IMR-90 (cell line): ENCODE data around the gene FOXL3. TPM values are rescaled to one million over a fixed set of nuclear protein-coding genes. Genes with fewer than 3 reads are reported as not detected.

Experiments
- ATAC-seq: fragments of 200-7000 bp; cut with Tn5 transposase; 2 replicates; pipeline ENCODE4 v1.9.1; 2020; ENCODE audit warnings: low read depth, mild to moderate bottlenecking, moderate library complexity
- BruUV-seq: library from RNA; stranded (reverse); fragments of 400-500 nt; replicated peaks from 2 replicates; lab custom pipeline; 2021; lab: Mats Ljungman, UMichigan
- CTCF ChIA-PET: fragments of 300-600 bp; formaldehyde crosslinking; extraction: SDS; loops from one replicate; lab custom pipeline; 2021; ENCODE audit warnings: antibody characterized with exemption; lab: Yijun Ruan, JAX
- POLR2A ChIA-PET: fragments of 300-600 bp; sonication (Branson Sonifier 250); formaldehyde crosslinking; loops from one replicate; lab custom pipeline; 2022; ENCODE audit warnings: antibody characterized with exemption; ENCODE audit not compliant: unreplicated experiment; lab: Charles Lee
- DNase-seq: peaks from one replicate; pipeline ENCODE4 v3.0.0; 2013
- H2AFZ ChIP-seq: replicated peaks from 2 replicates; pipeline ENCODE3; 2013; ENCODE audit warnings: low read length, mild to moderate bottlenecking; ENCODE audit not compliant: poor library complexity
- H2AK5ac ChIP-seq: 2 replicates; pipeline ENCODE4 v1.6.1; 2013; ENCODE audit warnings: low read depth, low read length, inconsistent platforms
- H2AK9ac ChIP-seq: replicated peaks from 2 replicates; pipeline ENCODE3; 2013; ENCODE audit warnings: mild to moderate bottlenecking, low read depth, low read length, moderate library complexity; ENCODE audit not compliant: poor library complexity
- H2BK120ac ChIP-seq: 2 replicates; pipeline ENCODE4 v1.6.1; 2013; ENCODE audit warnings: low read depth, low read length, inconsistent platforms
- H2BK15ac ChIP-seq: 3 replicates; pipeline ENCODE4 v1.6.1; 2013; ENCODE audit warnings: low read depth, low read length, inconsistent platforms
- H2BK20ac ChIP-seq: 2 replicates; pipeline ENCODE4 v1.6.1; 2013; ENCODE audit warnings: low read depth, mild to moderate bottlenecking, inconsistent platforms, low read length, moderate library complexity
- H2BK5ac ChIP-seq: 2 replicates; pipeline ENCODE4 v1.6.1; 2013; ENCODE audit warnings: mild to moderate bottlenecking, low read depth, low read length, inconsistent platforms; ENCODE audit not compliant: poor library complexity, severe bottlenecking
- H3K14ac ChIP-seq: replicated peaks from 2 replicates; pipeline ENCODE4 v1.6.1; 2013; ENCODE audit warnings: low read depth, low read length, inconsistent platforms
- H3K18ac ChIP-seq: 2 replicates; pipeline ENCODE4 v1.6.1; 2013; ENCODE audit warnings: low read depth, low read length, control low read depth
- H3K23ac ChIP-seq: 2 replicates; pipeline ENCODE4 v1.6.1; 2013; ENCODE audit warnings: low read depth, low read length, inconsistent platforms
- H3K27ac ChIP-seq: 2 replicates; pipeline ENCODE4 v1.5.1; 2013; ENCODE audit warnings: mild to moderate bottlenecking, control low read depth, low read length; ENCODE audit not compliant: insufficient read depth
- H3K27me3 ChIP-seq: 2 replicates; pipeline ENCODE4 v1.6.1; 2013; ENCODE audit warnings: low read length; ENCODE audit not compliant: control insufficient read depth, insufficient read depth
- H3K36me3 ChIP-seq: 2 replicates; pipeline ENCODE4 v1.6.1; 2013; ENCODE audit warnings: low read length, mixed read lengths; ENCODE audit not compliant: control insufficient read depth, insufficient read depth
- H3K4ac ChIP-seq: 2 replicates; pipeline ENCODE4 v1.6.1; 2013; ENCODE audit warnings: low read depth, low read length, inconsistent platforms
- H3K4me1 ChIP-seq: 2 replicates; pipeline ENCODE4 v1.6.1; 2013; ENCODE audit warnings: low read length, mixed read lengths; ENCODE audit not compliant: control insufficient read depth, insufficient read depth
- H3K4me2 ChIP-seq: 2 replicates; pipeline ENCODE4 v1.6.1; 2013; ENCODE audit warnings: low read depth, mild to moderate bottlenecking, control low read depth, low read length, moderate library complexity
- H3K4me3 ChIP-seq: 2 replicates; pipeline ENCODE4 v1.5.1; 2013; ENCODE audit warnings: low read depth, mild to moderate bottlenecking, control low read depth, low read length, moderate library complexity; ENCODE audit not compliant: insufficient read depth
- H3K56ac ChIP-seq: 2 replicates; pipeline ENCODE4 v1.6.1; 2013; ENCODE audit warnings: low read length, inconsistent platforms; ENCODE audit not compliant: insufficient read depth; ENCODE audit errors: extremely low read depth
- H3K79me1 ChIP-seq, 2 experiments: 2 replicates each; pipeline ENCODE4 v1.6.1; 2013; ENCODE audit warnings: low read length in 2 of 2, inconsistent platforms in 1 of 2, low read depth in 1 of 2
- H3K9ac ChIP-seq: 2 replicates; pipeline ENCODE4 v1.6.1; 2013; ENCODE audit warnings: low read depth, low read length, control low read depth
- H3K9me1 ChIP-seq: 2 replicates; pipeline ENCODE4 v1.6.1; 2013; ENCODE audit warnings: low read length, inconsistent platforms; ENCODE audit not compliant: insufficient read depth
- H3K9me3 ChIP-seq: 2 replicates; pipeline ENCODE4 v1.6.1; 2013; ENCODE audit warnings: low read length; ENCODE audit not compliant: control insufficient read depth, insufficient read depth
- H4K20me1 ChIP-seq: 2 replicates; pipeline ENCODE4 v1.6.1; 2013; ENCODE audit warnings: low read length, inconsistent platforms; ENCODE audit not compliant: insufficient read depth
- H4K5ac ChIP-seq: 2 replicates; pipeline ENCODE4 v1.6.1; 2013; ENCODE audit warnings: mild to moderate bottlenecking, low read depth, low read length, control low read depth
- H4K8ac ChIP-seq, 2 experiments: 2 replicates each; pipeline ENCODE4 v1.6.1; 2013; ENCODE audit warnings: low read depth in 2 of 2, low read length in 2 of 2, control low read depth in 1 of 2, inconsistent platforms in 1 of 2
- H4K91ac ChIP-seq: 2 replicates; pipeline ENCODE4 v1.6.1; 2013; ENCODE audit warnings: low read depth, low read length, inconsistent platforms; ENCODE audit not compliant: insufficient read depth
- BHLHE40 ChIP-seq: fragments of 150-350 bp; IDR thresholded peaks from 2 replicates; pipeline ENCODE4 v1.6.1; 2016; ENCODE audit warnings: mild to moderate bottlenecking, low read depth, low read length
- MAZ ChIP-seq: IDR thresholded peaks from 2 replicates; pipeline ENCODE4 v1.6.1; 2012; ENCODE audit warnings: low read depth, mild to moderate bottlenecking, low read length, improper control_type of control experiment, moderate library complexity, borderline replicate concordance
- MXI1 ChIP-seq: IDR thresholded peaks from 2 replicates; pipeline ENCODE4 v1.6.1; 2012; ENCODE audit warnings: low read depth, mild to moderate bottlenecking, low read length, moderate library complexity, borderline replicate concordance
- SMC3 ChIP-seq: fragments of 150-350 bp; IDR thresholded peaks from 2 replicates; pipeline ENCODE4 v1.6.1; 2016; ENCODE audit warnings: low read depth, mild to moderate bottlenecking, antibody characterized with exemption, low read length, moderate library complexity
- WGBS, 2 experiments: methylation state at CpG; one replicate each; pipeline versions ENCODE4 v1.1.5 to v1.1.7; 2013; ENCODE audit warnings: missing lambda C conversion rate in 2 of 2; ENCODE audit not compliant: insufficient read length in 1 of 2; ENCODE audit errors: extremely low coverage in 2 of 2; 5-methylcytosine and 5-hydroxymethylcytosine counted together
- dilution Hi-C: fragments of 300-500 bp; cut with HindIII; formaldehyde crosslinking; loops from one replicate; pipeline ENCODE4 v1.14.3; 2018; ENCODE audit warnings: low sequenced_read_pairs; ENCODE audit not compliant: unreplicated experiment
- in situ Hi-C: fragments of 300-500 bp; cut with MboI; formaldehyde crosslinking; loops from 3 replicates; pipeline ENCODE4 v1.14.3; 2019; ENCODE audit warnings: low sequenced_read_pairs, inconsistent platforms, mixed read lengths
- intact Hi-C: fragments of 100-400 bp; cut with micrococcal nuclease; formaldehyde crosslinking; loops from 2 replicates; pipeline ENCODE4 v1.10.0; 2022
- polyA plus RNA-seq, 3 experiments: library from polyadenylated mRNA; depleted of rRNA; stranded (reverse); fragments of >200 nt; gene quantifications; 2 replicates each; pipeline ENCODE4 v1.2.3, GENCODE V29; 2012; ENCODE audit warnings: low replicate concordance in 1 of 3
- total RNA-seq: library from RNA; depleted of rRNA; stranded (reverse); fragments of >200 nt; gene quantifications from 2 replicates; pipeline ENCODE4 v1.2.3, GENCODE V29; 2012
- TF ChIP-seq, protein P1 (sequence below): fragments of 150-350 bp; IDR thresholded peaks from 2 replicates; pipeline ENCODE4 v1.6.1; 2016; ENCODE audit warnings: low read depth, mild to moderate bottlenecking, low read length, moderate library complexity, borderline replicate concordance
- TF ChIP-seq, protein P2 (sequence below): conservative IDR thresholded peaks from 2 replicates; pipeline ENCODE4 v1.5.1; 2012; ENCODE audit warnings: mild to moderate bottlenecking, low read depth, low read length, improper control_type of control experiment
- TF ChIP-seq, protein P3 (sequence below): fragments of 150-350 bp; IDR thresholded peaks from 2 replicates; pipeline ENCODE4 v1.6.1; 2017; ENCODE audit warnings: mild to moderate bottlenecking, antibody characterized with exemption, low read length, low read depth

FOXL3 gene
- total and polyA plus RNA-seq, 2 of the 4 experiments (the other 2 are of a cell fraction): not detected

DNA sequence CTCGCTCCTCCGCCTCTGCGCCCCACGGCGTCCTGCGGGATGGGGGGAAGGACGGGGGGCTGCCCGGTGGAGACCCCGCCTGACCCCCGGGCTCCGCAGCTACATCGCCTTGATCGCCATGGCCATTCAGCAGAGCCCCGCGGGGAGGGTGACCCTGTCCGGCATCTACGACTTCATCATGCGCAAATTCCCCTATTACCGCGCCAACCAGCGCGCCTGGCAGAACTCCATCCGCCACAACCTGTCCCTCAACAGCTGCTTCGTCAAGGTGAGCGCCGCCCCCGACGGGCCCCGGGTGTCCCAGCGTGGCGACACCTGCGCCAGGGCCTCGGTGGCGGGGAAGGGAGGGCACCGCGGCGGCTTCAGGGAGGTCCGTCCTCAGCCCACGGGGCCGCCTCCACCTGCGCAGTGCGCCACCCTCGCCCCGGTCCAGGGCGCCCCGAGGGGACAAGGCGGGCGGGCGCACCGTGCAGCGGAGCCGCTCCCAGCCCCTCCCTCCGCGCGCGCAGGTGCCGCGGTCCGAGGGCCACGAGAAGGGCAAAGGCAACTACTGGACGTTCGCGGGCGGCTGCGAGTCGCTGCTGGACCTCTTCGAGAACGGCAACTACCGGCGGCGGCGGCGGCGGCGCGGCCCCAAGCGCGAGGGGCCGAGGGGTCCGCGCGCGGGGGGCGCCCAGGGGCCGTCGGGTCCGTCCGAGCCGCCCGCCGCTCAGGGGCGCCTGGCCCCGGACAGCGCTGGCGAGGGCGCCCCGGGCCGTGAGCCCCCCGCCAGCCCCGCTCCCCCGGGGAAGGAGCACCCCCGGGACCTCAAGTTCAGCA is 793 bp downstream of the FOXL3 start:
- Histone ChIP-seq H3K4ac (no peak overlapping the region), H2BK15ac (no peak overlapping the region), H4K91ac (no peak overlapping the region), H3K9me1 (no peaks in the 10 kb centered on the region), H2AK5ac (no peak overlapping the region), H3K23ac (no peak overlapping the region), H2AFZ (no peak overlapping the region), H3K9me3 (no peaks in the 10 kb centered on the region), H4K20me1 (no peaks in the 10 kb centered on the region), H4K8ac (no peak overlapping the region), H2BK20ac (no peak overlapping the region), H2BK120ac (no peak overlapping the region), H3K14ac (no peak overlapping the region), H3K4me2 (no peak overlapping the region), H3K79me1 (no peaks in the 10 kb centered on the region), H3K9ac (no peak overlapping the region), H3K4me3 (no peak overlapping the region), H3K4me1 (no peaks in the 10 kb centered on the region), H4K5ac (no peak overlapping the region), H2BK5ac (no peak overlapping the region), H3K18ac (no peak overlapping the region), H3K27ac (no peak overlapping the region), H3K36me3 (no peaks in the 10 kb centered on the region), H3K56ac (no peak overlapping the region), H2AK9ac (no peak overlapping the region), H3K27me3 (peaks cover 80% of the 10 kb centered on the region)
- DNase-seq: no peak
- intact Hi-C loops (no loop called here), in situ Hi-C loops (no loop called here), dilution Hi-C loops (no loop called here)
- POLR2A ChIA-PET: no interaction called here
- CTCF ChIA-PET: no interaction called here
- BruUV-seq: no TSS peak
- TF ChIP-seq SMC3 (no peak), MAZ (no peak), BHLHE40 (no peak), MXI1 (no peak)
- TF ChIP-seq, protein P1, sequence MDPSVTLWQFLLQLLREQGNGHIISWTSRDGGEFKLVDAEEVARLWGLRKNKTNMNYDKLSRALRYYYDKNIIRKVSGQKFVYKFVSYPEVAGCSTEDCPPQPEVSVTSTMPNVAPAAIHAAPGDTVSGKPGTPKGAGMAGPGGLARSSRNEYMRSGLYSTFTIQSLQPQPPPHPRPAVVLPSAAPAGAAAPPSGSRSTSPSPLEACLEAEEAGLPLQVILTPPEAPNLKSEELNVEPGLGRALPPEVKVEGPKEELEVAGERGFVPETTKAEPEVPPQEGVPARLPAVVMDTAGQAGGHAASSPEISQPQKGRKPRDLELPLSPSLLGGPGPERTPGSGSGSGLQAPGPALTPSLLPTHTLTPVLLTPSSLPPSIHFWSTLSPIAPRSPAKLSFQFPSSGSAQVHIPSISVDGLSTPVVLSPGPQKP: no peak
- TF ChIP-seq, protein P2, sequence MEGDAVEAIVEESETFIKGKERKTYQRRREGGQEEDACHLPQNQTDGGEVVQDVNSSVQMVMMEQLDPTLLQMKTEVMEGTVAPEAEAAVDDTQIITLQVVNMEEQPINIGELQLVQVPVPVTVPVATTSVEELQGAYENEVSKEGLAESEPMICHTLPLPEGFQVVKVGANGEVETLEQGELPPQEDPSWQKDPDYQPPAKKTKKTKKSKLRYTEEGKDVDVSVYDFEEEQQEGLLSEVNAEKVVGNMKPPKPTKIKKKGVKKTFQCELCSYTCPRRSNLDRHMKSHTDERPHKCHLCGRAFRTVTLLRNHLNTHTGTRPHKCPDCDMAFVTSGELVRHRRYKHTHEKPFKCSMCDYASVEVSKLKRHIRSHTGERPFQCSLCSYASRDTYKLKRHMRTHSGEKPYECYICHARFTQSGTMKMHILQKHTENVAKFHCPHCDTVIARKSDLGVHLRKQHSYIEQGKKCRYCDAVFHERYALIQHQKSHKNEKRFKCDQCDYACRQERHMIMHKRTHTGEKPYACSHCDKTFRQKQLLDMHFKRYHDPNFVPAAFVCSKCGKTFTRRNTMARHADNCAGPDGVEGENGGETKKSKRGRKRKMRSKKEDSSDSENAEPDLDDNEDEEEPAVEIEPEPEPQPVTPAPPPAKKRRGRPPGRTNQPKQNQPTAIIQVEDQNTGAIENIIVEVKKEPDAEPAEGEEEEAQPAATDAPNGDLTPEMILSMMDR: no peak
- TF ChIP-seq, protein P3, sequence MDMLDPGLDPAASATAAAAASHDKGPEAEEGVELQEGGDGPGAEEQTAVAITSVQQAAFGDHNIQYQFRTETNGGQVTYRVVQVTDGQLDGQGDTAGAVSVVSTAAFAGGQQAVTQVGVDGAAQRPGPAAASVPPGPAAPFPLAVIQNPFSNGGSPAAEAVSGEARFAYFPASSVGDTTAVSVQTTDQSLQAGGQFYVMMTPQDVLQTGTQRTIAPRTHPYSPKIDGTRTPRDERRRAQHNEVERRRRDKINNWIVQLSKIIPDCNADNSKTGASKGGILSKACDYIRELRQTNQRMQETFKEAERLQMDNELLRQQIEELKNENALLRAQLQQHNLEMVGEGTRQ: no peak
- 0% methylated on average over 12 of the region's 102 CpGs; no CpG with 5 or more reads in 1 of the 2 experiments for WGBS, 2 experiments
- no peak for ATAC-seq
